ENCODE results near the gene ARHGDIA.

The ARHGDIA gene

GRCh38 chr17:81825841-81826466, 45.2 kb downstream of the ARHGDIA start:
- no peak for DNase-seq (ENCODE audit: low read depth)
- no peak for TF ChIP-seq CTCF (IDR thresholded peaks at IDR 0.05; ENCODE audit: insufficient read depth, low read depth, low read length, missing control alignments)
- H3K4me3 ChIP-seq (ENCODE audit: low read length) = no peak overlapping the region

- no peak for DNase-seq (ENCODE audit: low read depth)
- no peak for TF ChIP-seq CTCF (IDR thresholded peaks at IDR 0.05; ENCODE audit: insufficient read depth, low read depth, low read length, missing control alignments)
- no peak overlapping the region for H3K4me3 ChIP-seq (ENCODE audit: low read length)
Observed at GRCh38 chr17:81824595-81824994, 46.5 kb downstream of the ARHGDIA start.

GRCh38 chr17:81823820-81824550, 47.2 kb downstream of the ARHGDIA start:
- TF ChIP-seq CTCF (IDR thresholded peaks at IDR 0.05; ENCODE audit: insufficient read depth, low read depth, low read length, missing control alignments) = no peak
- H3K4me3 ChIP-seq (ENCODE audit: low read length) = no peak overlapping the region
- DNase-seq (ENCODE audit: low read depth) = no peak

GRCh38 chr17:81822996-81823819, 47.9 kb downstream of the ARHGDIA start:
- no peak for DNase-seq (ENCODE audit: low read depth)
- no peak for TF ChIP-seq CTCF (IDR thresholded peaks at IDR 0.05; ENCODE audit: insufficient read depth, low read depth, low read length, missing control alignments)
- no peak overlapping the region for H3K4me3 ChIP-seq (ENCODE audit: low read length)

- no peak for TF ChIP-seq CTCF (IDR thresholded peaks at IDR 0.05; ENCODE audit: insufficient read depth, low read depth, low read length, missing control alignments)
- no peak overlapping the region for H3K4me3 ChIP-seq (ENCODE audit: low read length)
- DNase-seq (ENCODE audit: low read depth) = no peak
Observed at GRCh38 chr17:81822312-81822637, 48.9 kb downstream of the ARHGDIA start.

- TF ChIP-seq CTCF (IDR thresholded peaks at IDR 0.05; ENCODE audit: insufficient read depth, low read depth, low read length, missing control alignments) = peak; percentile 72
- peak; percentile 77 for DNase-seq (ENCODE audit: low read depth)
- no peak overlapping the region for H3K4me3 ChIP-seq (ENCODE audit: low read length)
Observed at GRCh38 chr17:81821603-81822311, 49.4 kb downstream of the ARHGDIA start.
